GM23338 (cell line): Measurements from ENCODE around the gene E2F3. TPM values are rescaled to one million over a fixed set of nuclear protein-coding genes. Genes with fewer than 3 reads are reported as not detected.
A peak's percentile ranks its signal among the peaks of the same experiment; 100 is the strongest.

Experiments used
- ATAC-seq: fragments of 200-7000 bp; cut with Tn5 transposase; 3 replicates; pipeline ENCODE4 v1.9.1; 2020
- DNase-seq: peaks from one replicate; pipeline ENCODE4 v3.0.0-alpha.2; 2015; ENCODE audit warnings: low spot score
- H2AFZ ChIP-seq: fragments of 200-600 bp; sonication (generic); 2 replicates; pipeline ENCODE4 v1.8.0; 2016; ENCODE audit warnings: antibody characterized with exemption, mild to moderate bottlenecking, moderate library complexity
- H3F3A ChIP-seq: fragments of 200-600 bp; sonication (generic); replicated peaks from 2 replicates; pipeline ENCODE4 v1.8.0; 2017; ENCODE audit warnings: antibody characterized with exemption, mixed run types, low read depth
- H3K27ac ChIP-seq: fragments of 200-600 bp; sonication (generic); 2 replicates; pipeline ENCODE4 v1.6.1; 2016; ENCODE audit warnings: low read depth
- H3K27me3 ChIP-seq: fragments of 200-600 bp; sonication (generic); 2 replicates; pipeline ENCODE4 v1.8.0; 2016; ENCODE audit warnings: mild to moderate bottlenecking, mixed run types, moderate library complexity; ENCODE audit not compliant: insufficient read depth
- H3K36me3 ChIP-seq: fragments of 200-600 bp; sonication (generic); 2 replicates; pipeline ENCODE4 v1.8.0; 2016; ENCODE audit warnings: mild to moderate bottlenecking; ENCODE audit not compliant: insufficient read depth
- H3K4me1 ChIP-seq: fragments of 200-600 bp; sonication (generic); 2 replicates; pipeline ENCODE4 v1.8.0; 2016; ENCODE audit warnings: mild to moderate bottlenecking, moderate library complexity; ENCODE audit not compliant: insufficient read depth
- H3K4me2 ChIP-seq: fragments of 200-600 bp; sonication (generic); 2 replicates; pipeline ENCODE4 v1.7.1; 2017; ENCODE audit warnings: mixed run types
- H3K4me3 ChIP-seq: fragments of 200-600 bp; sonication (generic); 2 replicates; pipeline ENCODE4 v1.6.1; 2016; ENCODE audit warnings: mixed run types
- H3K79me2 ChIP-seq: fragments of 200-600 bp; sonication (generic); replicated peaks from 2 replicates; pipeline ENCODE4 v1.8.0; 2017; ENCODE audit warnings: mild to moderate bottlenecking; ENCODE audit not compliant: insufficient read depth
- H3K9me2 ChIP-seq: fragments of 200-600 bp; sonication (generic); 2 replicates; pipeline ENCODE4 v1.8.0; 2017; ENCODE audit not compliant: insufficient read depth
- H4K20me1 ChIP-seq: fragments of 200-600 bp; sonication (generic); replicated peaks from 2 replicates; pipeline ENCODE4 v1.8.0; 2017; ENCODE audit warnings: mild to moderate bottlenecking; ENCODE audit not compliant: insufficient read depth
- H3K27ac Mint-ChIP-seq: 2 replicates; pipeline ENCODE4 v1.8.0; 2020; ENCODE audit warnings: inconsistent platforms, mild to moderate bottlenecking, moderate library complexity, mixed read lengths
- H3K27me3 Mint-ChIP-seq: 3 replicates; pipeline ENCODE4 v1.8.0; 2022; ENCODE audit warnings: low read depth, mild to moderate bottlenecking, moderate library complexity, mixed read lengths, inconsistent platforms; ENCODE audit not compliant: insufficient read depth, poor library complexity
- H3K36me3 Mint-ChIP-seq: 3 replicates; pipeline ENCODE4 v1.8.0; 2021; ENCODE audit warnings: low read depth, mild to moderate bottlenecking, inconsistent platforms, moderate library complexity, mixed read lengths
- H3K4me1 Mint-ChIP-seq: 3 replicates; pipeline ENCODE4 v1.8.0; 2020; ENCODE audit warnings: mild to moderate bottlenecking, inconsistent platforms, mixed read lengths
- H3K4me3 Mint-ChIP-seq: 3 replicates; pipeline ENCODE4 v1.8.0; 2021; ENCODE audit warnings: moderate library complexity, mild to moderate bottlenecking, inconsistent platforms, mixed read lengths
- H3K9me3 Mint-ChIP-seq: 3 replicates; pipeline ENCODE4 v1.8.0; 2020; ENCODE audit warnings: moderate library complexity, mild to moderate bottlenecking, inconsistent platforms, mixed read lengths
- CREB1 ChIP-seq: fragments of 250-450 bp; sonication (Bioruptor Pico); IDR thresholded peaks from 2 replicates; pipeline ENCODE4 v1.5.0; 2020; ENCODE audit warnings: low read depth, mild to moderate bottlenecking, moderate library complexity
- EZH2 ChIP-seq: fragments of 200-600 bp; sonication (generic); IDR thresholded peaks from one replicate; pipeline ENCODE4 v1.8.0; 2017; ENCODE audit warnings: antibody characterized with exemption, mild to moderate bottlenecking, low read depth; ENCODE audit not compliant: unreplicated experiment
- EZH2phosphoT487 ChIP-seq: fragments of 200-600 bp; sonication (generic); IDR thresholded peaks from one replicate; pipeline ENCODE4 v1.8.1; 2018; ENCODE audit warnings: antibody characterized with exemption; ENCODE audit not compliant: unreplicated experiment
- JUNB ChIP-seq: IDR thresholded peaks from one replicate; pipeline ENCODE4 v1.6.1; 2016; ENCODE audit warnings: antibody characterized with exemption; ENCODE audit not compliant: unreplicated experiment
- NANOG ChIP-seq: IDR thresholded peaks from 2 replicates; pipeline ENCODE4 v1.6.1; 2016; ENCODE audit warnings: antibody characterized with exemption, borderline replicate concordance
- POLR2AphosphoS5 ChIP-seq: IDR thresholded peaks from 2 replicates; pipeline ENCODE4 v1.6.1; 2016; ENCODE audit warnings: antibody characterized with exemption, low read depth
- STAT1 ChIP-seq: IDR thresholded peaks from one replicate; pipeline ENCODE4 v1.6.1; 2016; ENCODE audit warnings: antibody characterized with exemption; ENCODE audit not compliant: unreplicated experiment
- ZNF114 ChIP-seq: fragments of 250-450 bp; sonication (Bioruptor Pico); IDR thresholded peaks from 2 replicates; pipeline ENCODE4 v1.5.0; 2020; ENCODE audit warnings: mild to moderate bottlenecking, moderate library complexity
- ZNF331 ChIP-seq: fragments of 250-450 bp; sonication (Bioruptor Pico); IDR thresholded peaks from 2 replicates; pipeline ENCODE4 v1.5.0; 2020; ENCODE audit warnings: low read depth, mild to moderate bottlenecking, moderate library complexity
- polyA plus RNA-seq: library from polyadenylated mRNA; unstranded; fragments of >200 nt; fragmentation: Nextera tagmentation; extraction: Ambion mirVana; gene quantifications from 2 replicates; pipeline ENCODE4 v1.2.1, GENCODE V29; 2016
- total RNA-seq: library from RNA; depleted of rRNA; stranded (reverse); fragments of >200 nt; shearing (Covaris generic); gene quantifications from 2 replicates; pipeline ENCODE4 v1.2.3, GENCODE V29; 2014
- TF ChIP-seq, protein P1 (sequence below): IDR thresholded peaks from 2 replicates; pipeline ENCODE4 v1.6.1; 2016; ENCODE audit warnings: antibody characterized with exemption
- TF ChIP-seq, protein P2 (sequence below): fragments of 250-450 bp; sonication (Bioruptor Pico); IDR thresholded peaks from 2 replicates; pipeline ENCODE4 v1.5.0; 2020; ENCODE audit warnings: mild to moderate bottlenecking, moderate library complexity
- TF ChIP-seq, protein P3 (sequence below), 2 experiments: fragments of 200-600 bp in 1 of 2; sonication (generic) in 1 of 2; conservative IDR thresholded peaks; 2 replicates each; pipeline versions ENCODE4 v1.5.1 to v1.6.1; 2016 to 2017; ENCODE audit warnings: antibody characterized with exemption in 2 of 2, low read depth in 2 of 2, mild to moderate bottlenecking in 2 of 2, moderate library complexity in 1 of 2

The E2F3 gene
- total and polyA plus RNA-seq, 2 experiments from 2014 or later, result 27.2 to 33.5 TPM

DNA sequence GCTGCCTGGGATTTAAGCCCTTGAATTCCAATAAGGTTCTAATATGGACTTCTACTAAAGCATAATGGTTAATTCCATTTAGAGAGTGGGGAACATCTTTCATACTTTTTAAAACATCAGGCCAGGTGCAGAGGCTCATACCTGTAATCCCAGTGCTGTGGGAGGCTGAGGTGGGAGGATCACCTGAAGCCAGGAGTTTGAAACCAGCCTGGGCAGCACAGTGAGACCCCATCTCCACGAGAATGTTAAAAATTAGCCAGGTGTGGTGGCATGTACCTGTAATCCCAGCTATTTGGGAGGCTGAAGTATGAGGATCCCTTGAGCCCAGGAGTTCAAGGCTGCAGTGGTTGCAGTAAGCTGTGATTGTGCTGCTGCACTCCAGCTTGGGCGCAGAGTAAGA lies 35.0 kb downstream of the E2F3 start (continued):
- no peak for TF ChIP-seq ZNF114 (CRISPR knock-in tag)
- TF ChIP-seq, protein P1, sequence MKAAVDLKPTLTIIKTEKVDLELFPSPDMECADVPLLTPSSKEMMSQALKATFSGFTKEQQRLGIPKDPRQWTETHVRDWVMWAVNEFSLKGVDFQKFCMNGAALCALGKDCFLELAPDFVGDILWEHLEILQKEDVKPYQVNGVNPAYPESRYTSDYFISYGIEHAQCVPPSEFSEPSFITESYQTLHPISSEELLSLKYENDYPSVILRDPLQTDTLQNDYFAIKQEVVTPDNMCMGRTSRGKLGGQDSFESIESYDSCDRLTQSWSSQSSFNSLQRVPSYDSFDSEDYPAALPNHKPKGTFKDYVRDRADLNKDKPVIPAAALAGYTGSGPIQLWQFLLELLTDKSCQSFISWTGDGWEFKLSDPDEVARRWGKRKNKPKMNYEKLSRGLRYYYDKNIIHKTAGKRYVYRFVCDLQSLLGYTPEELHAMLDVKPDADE, result no peak

DNA sequence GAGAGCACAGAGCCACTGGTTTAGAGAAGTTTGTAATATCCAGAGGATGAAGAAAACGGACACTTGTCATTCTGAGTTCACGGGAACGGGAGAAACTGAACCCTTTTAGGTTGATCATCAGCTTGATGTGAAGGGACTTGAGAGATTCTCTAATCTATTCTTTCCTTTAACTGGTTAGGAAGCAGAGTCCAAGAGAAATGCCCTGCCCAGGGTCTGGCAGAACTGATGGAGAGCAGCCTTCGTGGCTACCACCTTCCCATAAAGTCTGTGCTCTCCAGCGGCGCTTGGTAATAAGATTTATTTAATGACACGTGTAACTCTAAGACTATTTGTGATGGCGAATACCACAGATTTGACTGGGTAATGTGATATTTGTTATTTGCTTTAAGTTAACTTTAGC lies 36.0 kb downstream of the E2F3 start:
- no peak for ATAC-seq
- Histone ChIP-seq H3K9me2 (no peaks in the 10 kb centered on the region), H3K4me1 (peaks cover 18% of the 10 kb centered on the region), H3K4me2 (peak overlapping the region; percentile 40), H2AFZ (no peak overlapping the region), H3K27me3 (no peaks in the 10 kb centered on the region), H3K36me3 (no peaks in the 10 kb centered on the region), H4K20me1 (peaks cover 21% of the 10 kb centered on the region; the same call in 1 of the 2 replicates), H3K27ac (no peak overlapping the region), H3F3A (no peaks in the 10 kb centered on the region), H3K79me2 (peaks cover 100% of the 10 kb centered on the region), H3K4me3 (no peak overlapping the region)
- Mint-ChIP-seq H3K36me3 (peaks cover 41% of the 10 kb centered on the region), H3K4me3 (no peak overlapping the region), H3K27me3 (peaks cover 3% of the 10 kb centered on the region), H3K9me3 (no peaks in the 10 kb centered on the region), H3K27ac (no peak overlapping the region), H3K4me1 (peaks cover 26% of the 10 kb centered on the region)
- no peak for DNase-seq
- TF ChIP-seq POLR2AphosphoS5, result no peak
- TF ChIP-seq STAT1, result no peak
- no peak for TF ChIP-seq CREB1 (CRISPR knock-in tag)
- no peak for TF ChIP-seq EZH2phosphoT487
- TF ChIP-seq, protein P2, sequence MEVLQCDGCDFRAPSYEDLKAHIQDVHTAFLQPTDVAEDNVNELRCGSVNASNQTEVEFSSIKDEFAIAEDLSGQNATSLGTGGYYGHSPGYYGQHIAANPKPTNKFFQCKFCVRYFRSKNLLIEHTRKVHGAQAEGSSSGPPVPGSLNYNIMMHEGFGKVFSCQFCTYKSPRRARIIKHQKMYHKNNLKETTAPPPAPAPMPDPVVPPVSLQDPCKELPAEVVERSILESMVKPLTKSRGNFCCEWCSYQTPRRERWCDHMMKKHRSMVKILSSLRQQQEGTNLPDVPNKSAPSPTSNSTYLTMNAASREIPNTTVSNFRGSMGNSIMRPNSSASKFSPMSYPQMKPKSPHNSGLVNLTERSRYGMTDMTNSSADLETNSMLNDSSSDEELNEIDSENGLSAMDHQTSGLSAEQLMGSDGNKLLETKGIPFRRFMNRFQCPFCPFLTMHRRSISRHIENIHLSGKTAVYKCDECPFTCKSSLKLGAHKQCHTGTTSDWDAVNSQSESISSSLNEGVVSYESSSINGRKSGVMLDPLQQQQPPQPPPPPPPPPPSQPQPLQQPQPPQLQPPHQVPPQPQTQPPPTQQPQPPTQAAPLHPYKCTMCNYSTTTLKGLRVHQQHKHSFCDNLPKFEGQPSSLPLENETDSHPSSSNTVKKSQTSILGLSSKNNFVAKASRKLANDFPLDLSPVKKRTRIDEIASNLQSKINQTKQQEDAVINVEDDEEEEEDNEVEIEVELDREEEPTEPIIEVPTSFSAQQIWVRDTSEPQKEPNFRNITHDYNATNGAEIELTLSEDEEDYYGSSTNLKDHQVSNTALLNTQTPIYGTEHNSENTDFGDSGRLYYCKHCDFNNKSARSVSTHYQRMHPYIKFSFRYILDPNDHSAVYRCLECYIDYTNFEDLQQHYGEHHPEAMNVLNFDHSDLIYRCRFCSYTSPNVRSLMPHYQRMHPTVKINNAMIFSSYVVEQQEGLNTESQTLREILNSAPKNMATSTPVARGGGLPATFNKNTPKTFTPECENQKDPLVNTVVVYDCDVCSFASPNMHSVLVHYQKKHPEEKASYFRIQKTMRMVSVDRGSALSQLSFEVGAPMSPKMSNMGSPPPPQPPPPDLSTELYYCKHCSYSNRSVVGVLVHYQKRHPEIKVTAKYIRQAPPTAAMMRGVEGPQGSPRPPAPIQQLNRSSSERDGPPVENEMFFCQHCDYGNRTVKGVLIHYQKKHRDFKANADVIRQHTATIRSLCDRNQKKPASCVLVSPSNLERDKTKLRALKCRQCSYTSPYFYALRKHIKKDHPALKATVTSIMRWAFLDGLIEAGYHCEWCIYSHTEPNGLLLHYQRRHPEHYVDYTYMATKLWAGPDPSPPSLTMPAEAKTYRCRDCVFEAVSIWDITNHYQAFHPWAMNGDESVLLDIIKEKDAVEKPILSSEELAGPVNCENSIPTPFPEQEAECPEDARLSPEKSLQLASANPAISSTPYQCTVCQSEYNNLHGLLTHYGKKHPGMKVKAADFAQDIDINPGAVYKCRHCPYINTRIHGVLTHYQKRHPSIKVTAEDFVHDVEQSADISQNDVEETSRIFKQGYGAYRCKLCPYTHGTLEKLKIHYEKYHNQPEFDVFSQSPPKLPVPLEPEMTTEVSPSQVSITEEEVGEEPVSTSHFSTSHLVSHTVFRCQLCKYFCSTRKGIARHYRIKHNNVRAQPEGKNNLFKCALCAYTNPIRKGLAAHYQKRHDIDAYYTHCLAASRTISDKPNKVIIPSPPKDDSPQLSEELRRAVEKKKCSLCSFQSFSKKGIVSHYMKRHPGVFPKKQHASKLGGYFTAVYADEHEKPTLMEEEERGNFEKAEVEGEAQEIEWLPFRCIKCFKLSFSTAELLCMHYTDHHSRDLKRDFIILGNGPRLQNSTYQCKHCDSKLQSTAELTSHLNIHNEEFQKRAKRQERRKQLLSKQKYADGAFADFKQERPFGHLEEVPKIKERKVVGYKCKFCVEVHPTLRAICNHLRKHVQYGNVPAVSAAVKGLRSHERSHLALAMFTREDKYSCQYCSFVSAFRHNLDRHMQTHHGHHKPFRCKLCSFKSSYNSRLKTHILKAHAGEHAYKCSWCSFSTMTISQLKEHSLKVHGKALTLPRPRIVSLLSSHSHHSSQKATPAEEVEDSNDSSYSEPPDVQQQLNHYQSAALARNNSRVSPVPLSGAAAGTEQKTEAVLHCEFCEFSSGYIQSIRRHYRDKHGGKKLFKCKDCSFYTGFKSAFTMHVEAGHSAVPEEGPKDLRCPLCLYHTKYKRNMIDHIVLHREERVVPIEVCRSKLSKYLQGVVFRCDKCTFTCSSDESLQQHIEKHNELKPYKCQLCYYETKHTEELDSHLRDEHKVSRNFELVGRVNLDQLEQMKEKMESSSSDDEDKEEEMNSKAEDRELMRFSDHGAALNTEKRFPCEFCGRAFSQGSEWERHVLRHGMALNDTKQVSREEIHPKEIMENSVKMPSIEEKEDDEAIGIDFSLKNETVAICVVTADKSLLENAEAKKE (CRISPR knock-in tag), result no peak
- TF ChIP-seq ZNF331 (CRISPR knock-in tag), result no peak
- no peak for TF ChIP-seq ZNF114 (CRISPR knock-in tag)
- TF ChIP-seq JUNB, result no peak
- TF ChIP-seq EZH2, result no peak
- TF ChIP-seq NANOG, result no peak
- TF ChIP-seq, protein P1, result no peak
- TF ChIP-seq, protein P3, sequence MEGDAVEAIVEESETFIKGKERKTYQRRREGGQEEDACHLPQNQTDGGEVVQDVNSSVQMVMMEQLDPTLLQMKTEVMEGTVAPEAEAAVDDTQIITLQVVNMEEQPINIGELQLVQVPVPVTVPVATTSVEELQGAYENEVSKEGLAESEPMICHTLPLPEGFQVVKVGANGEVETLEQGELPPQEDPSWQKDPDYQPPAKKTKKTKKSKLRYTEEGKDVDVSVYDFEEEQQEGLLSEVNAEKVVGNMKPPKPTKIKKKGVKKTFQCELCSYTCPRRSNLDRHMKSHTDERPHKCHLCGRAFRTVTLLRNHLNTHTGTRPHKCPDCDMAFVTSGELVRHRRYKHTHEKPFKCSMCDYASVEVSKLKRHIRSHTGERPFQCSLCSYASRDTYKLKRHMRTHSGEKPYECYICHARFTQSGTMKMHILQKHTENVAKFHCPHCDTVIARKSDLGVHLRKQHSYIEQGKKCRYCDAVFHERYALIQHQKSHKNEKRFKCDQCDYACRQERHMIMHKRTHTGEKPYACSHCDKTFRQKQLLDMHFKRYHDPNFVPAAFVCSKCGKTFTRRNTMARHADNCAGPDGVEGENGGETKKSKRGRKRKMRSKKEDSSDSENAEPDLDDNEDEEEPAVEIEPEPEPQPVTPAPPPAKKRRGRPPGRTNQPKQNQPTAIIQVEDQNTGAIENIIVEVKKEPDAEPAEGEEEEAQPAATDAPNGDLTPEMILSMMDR (conservative IDR thresholded peaks at IDR 0.05; ENCODE audit: low read depth in 2 of 2), result no peak
